GM21717 (cell line): Measurements from ENCODE around the gene ZFAND6.

Source experiments
- ATAC-seq: cut with Tn5 transposase; IDR thresholded peaks from one replicate; pipeline ENCODE4 v1.9.1; 2021; ENCODE audit warnings: mild to moderate bottlenecking, moderate library complexity; ENCODE audit not compliant: unreplicated experiment

The ZFAND6 gene

GRCh38 chr15:80167936-80168335, 108.5 kb downstream of the ZFAND6 start:
- ATAC-seq = no peak

GRCh38 chr15:80168421-80168820, 108.9 kb downstream of the ZFAND6 start:
- no peak for ATAC-seq

- no peak for ATAC-seq
Observed at GRCh38 chr15:80169768-80170357, 110.4 kb downstream of the ZFAND6 start.

- no peak for ATAC-seq
Observed at GRCh38 chr15:80170596-80170995, 111.1 kb downstream of the ZFAND6 start.

- ATAC-seq = no peak
Observed at GRCh38 chr15:80171787-80172186, 112.3 kb downstream of the ZFAND6 start.

- no peak for ATAC-seq
Observed at GRCh38 chr15:80172401-80172800, 112.9 kb downstream of the ZFAND6 start.

- ATAC-seq = no peak
Observed at GRCh38 chr15:80173022-80173759, 113.7 kb downstream of the ZFAND6 start.

GRCh38 chr15:80174017-80174746, 114.7 kb downstream of the ZFAND6 start:
- no peak for ATAC-seq

GRCh38 chr15:80175436-80175835, 116.0 kb downstream of the ZFAND6 start:
- no peak for ATAC-seq

- ATAC-seq = no peak
Observed at GRCh38 chr15:80176443-80176842, 117.0 kb downstream of the ZFAND6 start.

- no peak for ATAC-seq
Observed at GRCh38 chr15:80177156-80177555, 117.7 kb downstream of the ZFAND6 start.

GRCh38 chr15:80179025-80179759, 119.7 kb downstream of the ZFAND6 start:
- ATAC-seq = no peak

- no peak for ATAC-seq
Observed at GRCh38 chr15:80179935-80180334, 120.5 kb downstream of the ZFAND6 start.

GRCh38 chr15:80180468-80180867, 121.0 kb downstream of the ZFAND6 start:
- no peak for ATAC-seq

- ATAC-seq = no peak
Observed at GRCh38 chr15:80180986-80181385, 121.5 kb downstream of the ZFAND6 start.

- no peak for ATAC-seq
Observed at GRCh38 chr15:80182611-80183261, 123.3 kb downstream of the ZFAND6 start.

GRCh38 chr15:80183306-80183705, 123.8 kb downstream of the ZFAND6 start:
- no peak for ATAC-seq

- no peak for ATAC-seq
Observed at GRCh38 chr15:80183886-80184285, 124.4 kb downstream of the ZFAND6 start.

- no peak for ATAC-seq
Observed at GRCh38 chr15:80184554-80184953, 125.1 kb downstream of the ZFAND6 start.

GRCh38 chr15:80185152-80185551, 125.7 kb downstream of the ZFAND6 start:
- no peak for ATAC-seq

GRCh38 chr15:80186066-80186465, 126.6 kb downstream of the ZFAND6 start:
- no peak for ATAC-seq
